Esophagus squamous epithelium (tissue), 5 donors: ENCODE results near the gene CDC34. TPM values are rescaled to one million over a fixed set of nuclear protein-coding genes. Genes with fewer than 3 reads are reported as not detected.
A peak's percentile ranks its signal among the peaks of the same experiment; 100 is the strongest.
"Not testable (repeated sequence)": the region's sequence is repeated elsewhere in the genome, so short reads cannot be mapped to it uniquely, and the experiment has no call there.

ENCODE experiments used
- DNase-seq: peaks from one replicate; lab custom pipeline; 2025; lab: John Stamatoyannopoulos, UW
- H3K27ac ChIP-seq, 4 donors: fragments of 200-600 bp; sonication (generic); one replicate each; pipeline ENCODE4 v1.5.1; 2016 to 2019; ENCODE audit warnings: mild to moderate bottlenecking in 1 of 4
- H3K27me3 ChIP-seq, 4 donors: fragments of 200-600 bp; sonication (generic); 1 replicate in 3 of 4; 2 replicates in 1 of 4; pipeline versions ENCODE4 v1.5.1 to v1.6.0; 2017 to 2021; ENCODE audit warnings: antibody characterized with exemption in 1 of 4
- H3K36me3 ChIP-seq, 3 donors: fragments of 200-600 bp; sonication (generic); one replicate each; pipeline ENCODE4 v1.5.1; 2016 to 2019
- H3K4me1 ChIP-seq, 3 donors: fragments of 200-600 bp; sonication (generic); one replicate each; pipeline ENCODE4 v1.5.1; 2017 to 2019
- H3K4me3 ChIP-seq, 4 donors: fragments of 200-600 bp; sonication (generic); 1 replicate in 3 of 4; 2 replicates in 1 of 4; pipeline ENCODE4 v1.5.1; 2016 to 2019; ENCODE audit warnings: mild to moderate bottlenecking in 2 of 4, moderate library complexity in 1 of 4
- H3K9me3 ChIP-seq, 3 donors: fragments of 200-600 bp; sonication (generic); one replicate each; pipeline ENCODE4 v1.5.1; 2016 to 2019
- CTCF ChIP-seq, 6 experiments: fragments of 450-650 bp in 4 of 6; fragments of 200-600 bp in 2 of 6; sonication (generic) in 2 of 6; IDR thresholded peaks; one replicate each; pipeline ENCODE4 v1.5.1; 2016 to 2019; ENCODE audit warnings: antibody characterized with exemption in 6 of 6, mild to moderate bottlenecking in 4 of 6, moderate library complexity in 4 of 6
- POLR2A ChIP-seq, 4 donors: fragments of 450-650 bp; IDR thresholded peaks; one replicate each; pipeline ENCODE4 v1.6.1; 2017; ENCODE audit warnings: antibody characterized with exemption in 4 of 4, mild to moderate bottlenecking in 4 of 4, moderate library complexity in 3 of 4
- WGBS, 2 donors: methylation state at CpG; one replicate each; pipeline ENCODE4 v1.1.5; 2018; 5-methylcytosine and 5-hydroxymethylcytosine counted together
- intact Hi-C: fragments of 100-400 bp; cut with DNase I; formaldehyde crosslinking; loops from one replicate; pipeline ENCODE4 v1.15.0; 2022
- total RNA-seq, 4 donors: library from RNA; depleted of rRNA; stranded (reverse); fragments of >200 nt; gene quantifications; one replicate each; pipeline ENCODE4 v1.1.0, GENCODE V29; 2016
- donor health status: DM: yes; HTN: yes; CAD: no.

Gene CDC34
- total RNA-seq, 4 donors from 2014 or later: 33.5 to 53.5 (median 34.5) TPM

GRCh38 chr19:583198-583967, 51.8 kb downstream of the CDC34 start:
- H3K36me3 ChIP-seq: peaks cover 29 to 55% (median 35%) of the 10 kb centered on the region in 3 donors
- DNase-seq: no peak
- intact Hi-C loops: no loop called here
- H3K27ac ChIP-seq: no peak overlapping the region
- H3K9me3 ChIP-seq: no peaks in the 10 kb centered on the region
- no peak overlapping the region for H3K4me3 ChIP-seq
- peaks cover 0 to 48% (median 2%) of the 10 kb centered on the region in 4 donors for H3K27me3 ChIP-seq
- H3K4me1 ChIP-seq: peaks cover 5 to 31% (median 8%) of the 10 kb centered on the region in 3 donors
- WGBS, 2 donors: 60% methylated on average over 2 of the region's 27 CpGs; no CpG with 5 or more reads in 1 of the 2 donors
- TF ChIP-seq CTCF (IDR thresholded peaks at IDR 0.05) (no peak), POLR2A (IDR thresholded peaks at IDR 0.05) (no peak)

- intact Hi-C loops: no loop called here
Measured at GRCh38 chr19:583968-584239, 52.3 kb downstream of the CDC34 start.

GRCh38 chr19:584240-585001, 52.9 kb downstream of the CDC34 start:
- H3K27ac ChIP-seq: no peak overlapping the region
- intact Hi-C loops: no loop called here
- TF ChIP-seq CTCF (IDR thresholded peaks at IDR 0.05) (peak; percentile 69 to 90 (median 78)), POLR2A (IDR thresholded peaks at IDR 0.05) (no peak)
- WGBS, 2 donors: 30 to 46% methylated on average over 6 to 24 of the region's 38 CpGs
- peaks cover 14 to 31% (median 17%) of the 10 kb centered on the region in 3 donors for H3K4me1 ChIP-seq
- no peaks in the 10 kb centered on the region for H3K9me3 ChIP-seq
- peaks cover 0 to 59% (median 12%) of the 10 kb centered on the region in 4 donors for H3K27me3 ChIP-seq
- no peak for DNase-seq
- peaks cover 25 to 44% (median 34%) of the 10 kb centered on the region in 3 donors for H3K36me3 ChIP-seq
- H3K4me3 ChIP-seq: no peak overlapping the region

More at GRCh38 chr19:583968-584239, 52.3 kb downstream of the CDC34 start:
- no peak for DNase-seq
- Histone ChIP-seq H3K9me3 (no peaks in the 10 kb centered on the region), H3K4me3 (no peak overlapping the region), H3K36me3 (peaks cover 29 to 49% (median 35%) of the 10 kb centered on the region in 3 donors), H3K27ac (no peak overlapping the region), H3K4me1 (peaks cover 9 to 31% (median 12%) of the 10 kb centered on the region in 3 donors), H3K27me3 (peaks cover 0 to 54% (median 7%) of the 10 kb centered on the region in 4 donors)
- TF ChIP-seq CTCF (IDR thresholded peaks at IDR 0.05) (no peak), POLR2A (IDR thresholded peaks at IDR 0.05) (no peak)
- WGBS, 2 donors: 27 to 71% methylated on average over 2 to 4 of the region's 5 CpGs

GRCh38 chr19:585146-585545, 53.6 kb downstream of the CDC34 start:
- H3K27me3 ChIP-seq: peaks cover 0 to 63% (median 12%) of the 10 kb centered on the region in 4 donors
- intact Hi-C loops, DNase-seq, H3K27ac ChIP-seq, H3K9me3 ChIP-seq, H3K4me3 ChIP-seq: not testable (repeated sequence)
- WGBS, 2 donors: 78% methylated on average over 31 of the region's 34 CpGs; no CpG with 5 or more reads in 1 of the 2 donors
- peaks cover 14 to 32% (median 19%) of the 10 kb centered on the region in 3 donors for H3K4me1 ChIP-seq
- peaks cover 19 to 37% (median 27%) of the 10 kb centered on the region in 3 donors for H3K36me3 ChIP-seq

- intact Hi-C loops: no loop called here
- Histone ChIP-seq H3K9me3 (no peaks in the 10 kb centered on the region), H3K36me3 (peaks cover 15 to 32% (median 24%) of the 10 kb centered on the region in 3 donors), H3K4me3 (no peak overlapping the region), H3K27ac (no peak overlapping the region), H3K27me3 (peaks cover 0 to 68% (median 12%) of the 10 kb centered on the region in 4 donors), H3K4me1 (peaks cover 14 to 37% (median 23%) of the 10 kb centered on the region in 3 donors)
- 54 to 72% methylated on average over 3 of the region's 10 CpGs for WGBS, 2 donors
- TF ChIP-seq POLR2A (IDR thresholded peaks at IDR 0.05): no peak
- TF ChIP-seq CTCF (IDR thresholded peaks at IDR 0.05): no peak
- no peak for DNase-seq
Measured at GRCh38 chr19:585551-586110, 54.1 kb downstream of the CDC34 start.
